SK-N-SH treated with all-trans-retinoic acid at 6 μM for 48 hours (cell line): ENCODE data around the gene IBSP.

ENCODE experiments used
- ARNTL ChIP-seq: fragments of 450-650 bp; formaldehyde crosslinking; IDR thresholded peaks from 2 replicates; pipeline ENCODE4 v1.5.0; 2020; ENCODE audit warnings: low read depth, mild to moderate bottlenecking, moderate library complexity, borderline replicate concordance
- CSRNP3 ChIP-seq: fragments of 250-450 bp; sonication (Bioruptor Pico); IDR thresholded peaks from 2 replicates; pipeline ENCODE4 v1.5.1; 2021; ENCODE audit warnings: mild to moderate bottlenecking, moderate library complexity
- ISL1 ChIP-seq: fragments of 250-450 bp; sonication (Bioruptor Pico); IDR thresholded peaks from 2 replicates; pipeline ENCODE4 v2.1.2; 2022; ENCODE audit warnings: mild to moderate bottlenecking, moderate library complexity
- OSR1 ChIP-seq: fragments of 250-450 bp; sonication (Bioruptor Pico); IDR thresholded peaks from 2 replicates; pipeline ENCODE4 v1.8.0; 2022; ENCODE audit warnings: moderate library complexity, mild to moderate bottlenecking, inconsistent platforms
- PATZ1 ChIP-seq: fragments of 250-450 bp; sonication (Bioruptor Pico); IDR thresholded peaks from 2 replicates; pipeline ENCODE4 v1.8.0; 2020; ENCODE audit warnings: mild to moderate bottlenecking, moderate library complexity, borderline replicate concordance
- RARB ChIP-seq: fragments of 250-450 bp; sonication (Bioruptor Pico); IDR thresholded peaks from 2 replicates; pipeline ENCODE4 v1.8.0; 2021; ENCODE audit warnings: mild to moderate bottlenecking, moderate library complexity
- SNAI2 ChIP-seq: fragments of 250-450 bp; sonication (Bioruptor Pico); IDR thresholded peaks from 2 replicates; pipeline ENCODE4 v1.5.0; 2020; ENCODE audit warnings: mild to moderate bottlenecking, moderate library complexity
- TOX ChIP-seq: fragments of 250-450 bp; sonication (Bioruptor Pico); IDR thresholded peaks from 2 replicates; pipeline ENCODE4 v1.8.0; 2021; ENCODE audit warnings: mild to moderate bottlenecking, moderate library complexity, borderline replicate concordance
- ZC3H10 ChIP-seq: fragments of 250-450 bp; sonication (Bioruptor Pico); IDR thresholded peaks from 2 replicates; pipeline ENCODE4 v1.5.1; 2021; ENCODE audit warnings: mild to moderate bottlenecking, moderate library complexity
- ZFP3 ChIP-seq: fragments of 250-450 bp; sonication (Bioruptor Pico); IDR thresholded peaks from 2 replicates; pipeline ENCODE4 v1.5.0; 2020; ENCODE audit warnings: mild to moderate bottlenecking, moderate library complexity
- ZFP30 ChIP-seq: fragments of 450-650 bp; formaldehyde crosslinking; IDR thresholded peaks from 2 replicates; pipeline ENCODE4 v1.5.0; 2022; ENCODE audit warnings: mild to moderate bottlenecking, moderate library complexity
- ZNF565 ChIP-seq: fragments of 450-650 bp; formaldehyde crosslinking; conservative IDR thresholded peaks from 2 replicates; pipeline ENCODE4 v1.5.0; 2020; ENCODE audit warnings: low read depth, mild to moderate bottlenecking, moderate library complexity
- ZNF70 ChIP-seq: fragments of 450-650 bp; formaldehyde crosslinking; IDR thresholded peaks from 2 replicates; pipeline ENCODE4 v1.5.0; 2020; ENCODE audit warnings: mild to moderate bottlenecking, moderate library complexity

GRCh38 chr4:87838205-87838604 lies 38.9 kb downstream of the IBSP start:
- TF ChIP-seq RARB, result no peak
- TF ChIP-seq PATZ1 (CRISPR knock-in tag), result no peak
- TF ChIP-seq ZNF70 (CRISPR knock-in tag), result no peak
- no peak for TF ChIP-seq ZFP30
- TF ChIP-seq CSRNP3, result no peak
- no peak for TF ChIP-seq ZC3H10
- no peak for TF ChIP-seq ZFP3 (CRISPR knock-in tag)
- no peak for TF ChIP-seq ISL1 (CRISPR knock-in tag)
- no peak for TF ChIP-seq TOX (CRISPR knock-in tag)
- no peak for TF ChIP-seq ZNF565 (CRISPR knock-in tag)
- no peak for TF ChIP-seq SNAI2
- TF ChIP-seq ARNTL (CRISPR knock-in tag), result no peak
- no peak for TF ChIP-seq OSR1 (CRISPR knock-in tag)
